Panc1 (cell line): Measurements from ENCODE around the gene MAN1A1. TPM values are rescaled to one million over a fixed set of nuclear protein-coding genes. Genes with fewer than 3 reads are reported as not detected.

ENCODE experiments used
- ATAC-seq: fragments of 200-7000 bp; cut with Tn5 transposase; 2 replicates; pipeline ENCODE4 v1.9.1; 2020; ENCODE audit warnings: mild to moderate bottlenecking, moderate library complexity
- BruUV-seq: library from RNA; stranded (reverse); fragments of 400-500 nt; replicated peaks from 2 replicates; lab custom pipeline; 2021; lab: Mats Ljungman, UMichigan
- CTCF ChIA-PET: fragments of 300-600 bp; sonication (Branson Sonifier 250); formaldehyde crosslinking; loops from one replicate; lab custom pipeline; 2022; ENCODE audit warnings: antibody characterized with exemption; lab: Charles Lee
- POLR2A ChIA-PET: fragments of 300-600 bp; sonication (Branson Sonifier 250); formaldehyde crosslinking; loops from one replicate; lab custom pipeline; 2022; ENCODE audit warnings: antibody characterized with exemption; lab: Charles Lee
- DNase-seq: peaks from one replicate; pipeline ENCODE4 v3.0.0-alpha.2; 2010; ENCODE audit warnings: low read depth, low spot score
- H3K27ac ChIP-seq: 2 replicates; pipeline ENCODE4 v1.5.1; 2011; ENCODE audit warnings: mild to moderate bottlenecking, low read length, inconsistent platforms
- H3K27me3 ChIP-seq: fragments of 200-500 bp; sonication (Bioruptor generic); 2 replicates; pipeline ENCODE4 v1.6.0; 2014; ENCODE audit warnings: low read length, inconsistent platforms; ENCODE audit not compliant: control insufficient read depth, insufficient read depth
- H3K36me3 ChIP-seq: fragments of 200-500 bp; sonication (Bioruptor generic); 2 replicates; pipeline ENCODE4 v1.5.1; 2014; ENCODE audit warnings: inconsistent platforms, mild to moderate bottlenecking, low read length, moderate library complexity; ENCODE audit not compliant: control insufficient read depth, insufficient read depth
- H3K4me1 ChIP-seq: 2 replicates; pipeline ENCODE4 v1.5.1; 2011; ENCODE audit warnings: inconsistent platforms, mild to moderate bottlenecking, low read length, moderate library complexity; ENCODE audit not compliant: control insufficient read depth, insufficient read depth
- H3K4me3 ChIP-seq, 2 experiments: 2 replicates each; pipeline ENCODE4 v1.5.1; 2011 to 2012; ENCODE audit warnings: low read depth in 2 of 2, low read length in 2 of 2, mild to moderate bottlenecking in 2 of 2, inconsistent platforms in 1 of 2, moderate library complexity in 1 of 2
- H3K9me3 ChIP-seq: fragments of 200-500 bp; sonication (Bioruptor generic); 2 replicates; pipeline ENCODE4 v1.5.1; 2014; ENCODE audit warnings: low read depth, mild to moderate bottlenecking, inconsistent platforms, low read length, moderate library complexity; ENCODE audit not compliant: control insufficient read depth, insufficient read depth
- POLR2AphosphoS5 ChIP-seq: IDR thresholded peaks from 2 replicates; pipeline ENCODE4 v1.6.1; 2012; ENCODE audit warnings: mild to moderate bottlenecking, low read depth, low read length, moderate library complexity
- SIN3A ChIP-seq: IDR thresholded peaks from 2 replicates; pipeline ENCODE4 v1.6.1; 2012; ENCODE audit warnings: low read depth, mild to moderate bottlenecking, low read length, moderate library complexity, borderline replicate concordance; ENCODE audit not compliant: insufficient read depth
- TCF7L2 ChIP-seq: IDR thresholded peaks from 2 replicates; pipeline ENCODE4 v1.6.1; 2011; ENCODE audit warnings: mild to moderate bottlenecking, low read depth, low read length, inconsistent platforms
- in situ Hi-C: cut with HindIII; loops from 2 replicates; pipeline ENCODE4 v1.10.0; 2016; ENCODE audit warnings: low sequenced_read_pairs, low pct_unique_long_range_greater_than_20kb
- intact Hi-C: fragments of 100-400 bp; cut with micrococcal nuclease; formaldehyde crosslinking; loops from one replicate; pipeline ENCODE4 v1.10.0; 2022; ENCODE audit not compliant: unreplicated experiment
- total RNA-seq: library from RNA; stranded (reverse); gene quantifications from one replicate; pipeline ENCODE4 v1.2.1, GENCODE V29; 2021; ENCODE audit not compliant: unreplicated experiment
- TF ChIP-seq, protein P1 (sequence below), 2 experiments: IDR thresholded peaks; 2 replicates each; pipeline ENCODE4 v1.6.1; 2011 to 2012; ENCODE audit warnings: low read depth in 2 of 2, control low read depth in 1 of 2, low read length in 1 of 2, mild to moderate bottlenecking in 1 of 2, moderate library complexity in 1 of 2; ENCODE audit not compliant: insufficient read depth in 1 of 2
- TF ChIP-seq, protein P2 (sequence below): fragments of 450-650 bp; IDR thresholded peaks from 2 replicates; pipeline ENCODE4 v1.5.1; 2017; ENCODE audit warnings: mild to moderate bottlenecking

Gene MAN1A1
- total RNA-seq, 1 experiment from 2014 or later: 3.2 TPM

DNA sequence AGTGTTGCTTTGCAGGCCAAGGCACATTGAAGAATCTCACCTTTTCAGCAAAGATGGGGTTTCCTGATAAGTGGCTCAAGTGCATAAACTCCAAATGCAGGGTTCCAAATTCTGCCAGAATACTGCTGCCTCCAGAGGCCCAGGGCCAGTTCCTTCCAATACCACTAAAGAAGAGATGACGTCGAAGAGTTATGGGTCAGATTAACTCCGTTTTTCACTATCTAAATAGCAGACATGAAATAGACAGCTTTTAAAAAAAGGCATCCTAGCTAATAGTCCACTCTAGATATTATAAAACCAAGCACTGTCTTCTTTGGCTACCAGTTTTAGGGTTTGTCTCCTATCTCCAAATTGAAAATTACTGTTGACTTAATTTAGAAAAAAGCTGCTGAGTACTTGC lies 144.8 kb downstream of the MAN1A1 start:
- CTCF ChIA-PET: interaction anchor here (0.6 kb wide), 1 partner anchor 779 kb away, joined by 5 read pairs; no protein-coding TSS in a partner anchor
- intact Hi-C loops (no loop called here), in situ Hi-C loops (no loop called here)
- no peak for ATAC-seq
- Histone ChIP-seq H3K36me3 (no peaks in the 10 kb centered on the region), H3K27me3 (no peaks in the 10 kb centered on the region), H3K4me1 (no peaks in the 10 kb centered on the region), H3K9me3 (no peaks in the 10 kb centered on the region), H3K27ac (no peak overlapping the region), H3K4me3 (no peak overlapping the region)
- BruUV-seq: no TSS peak
- TF ChIP-seq SIN3A: no peak
- TF ChIP-seq, protein P1, sequence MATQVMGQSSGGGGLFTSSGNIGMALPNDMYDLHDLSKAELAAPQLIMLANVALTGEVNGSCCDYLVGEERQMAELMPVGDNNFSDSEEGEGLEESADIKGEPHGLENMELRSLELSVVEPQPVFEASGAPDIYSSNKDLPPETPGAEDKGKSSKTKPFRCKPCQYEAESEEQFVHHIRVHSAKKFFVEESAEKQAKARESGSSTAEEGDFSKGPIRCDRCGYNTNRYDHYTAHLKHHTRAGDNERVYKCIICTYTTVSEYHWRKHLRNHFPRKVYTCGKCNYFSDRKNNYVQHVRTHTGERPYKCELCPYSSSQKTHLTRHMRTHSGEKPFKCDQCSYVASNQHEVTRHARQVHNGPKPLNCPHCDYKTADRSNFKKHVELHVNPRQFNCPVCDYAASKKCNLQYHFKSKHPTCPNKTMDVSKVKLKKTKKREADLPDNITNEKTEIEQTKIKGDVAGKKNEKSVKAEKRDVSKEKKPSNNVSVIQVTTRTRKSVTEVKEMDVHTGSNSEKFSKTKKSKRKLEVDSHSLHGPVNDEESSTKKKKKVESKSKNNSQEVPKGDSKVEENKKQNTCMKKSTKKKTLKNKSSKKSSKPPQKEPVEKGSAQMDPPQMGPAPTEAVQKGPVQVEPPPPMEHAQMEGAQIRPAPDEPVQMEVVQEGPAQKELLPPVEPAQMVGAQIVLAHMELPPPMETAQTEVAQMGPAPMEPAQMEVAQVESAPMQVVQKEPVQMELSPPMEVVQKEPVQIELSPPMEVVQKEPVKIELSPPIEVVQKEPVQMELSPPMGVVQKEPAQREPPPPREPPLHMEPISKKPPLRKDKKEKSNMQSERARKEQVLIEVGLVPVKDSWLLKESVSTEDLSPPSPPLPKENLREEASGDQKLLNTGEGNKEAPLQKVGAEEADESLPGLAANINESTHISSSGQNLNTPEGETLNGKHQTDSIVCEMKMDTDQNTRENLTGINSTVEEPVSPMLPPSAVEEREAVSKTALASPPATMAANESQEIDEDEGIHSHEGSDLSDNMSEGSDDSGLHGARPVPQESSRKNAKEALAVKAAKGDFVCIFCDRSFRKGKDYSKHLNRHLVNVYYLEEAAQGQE (IDR thresholded peaks at IDR 0.05; ENCODE audit: insufficient read depth in 1 of 2, low read depth in 2 of 2, low read length in 1 of 2): no peak
- TF ChIP-seq TCF7L2: no peak
- TF ChIP-seq POLR2AphosphoS5: no peak
- TF ChIP-seq, protein P2, sequence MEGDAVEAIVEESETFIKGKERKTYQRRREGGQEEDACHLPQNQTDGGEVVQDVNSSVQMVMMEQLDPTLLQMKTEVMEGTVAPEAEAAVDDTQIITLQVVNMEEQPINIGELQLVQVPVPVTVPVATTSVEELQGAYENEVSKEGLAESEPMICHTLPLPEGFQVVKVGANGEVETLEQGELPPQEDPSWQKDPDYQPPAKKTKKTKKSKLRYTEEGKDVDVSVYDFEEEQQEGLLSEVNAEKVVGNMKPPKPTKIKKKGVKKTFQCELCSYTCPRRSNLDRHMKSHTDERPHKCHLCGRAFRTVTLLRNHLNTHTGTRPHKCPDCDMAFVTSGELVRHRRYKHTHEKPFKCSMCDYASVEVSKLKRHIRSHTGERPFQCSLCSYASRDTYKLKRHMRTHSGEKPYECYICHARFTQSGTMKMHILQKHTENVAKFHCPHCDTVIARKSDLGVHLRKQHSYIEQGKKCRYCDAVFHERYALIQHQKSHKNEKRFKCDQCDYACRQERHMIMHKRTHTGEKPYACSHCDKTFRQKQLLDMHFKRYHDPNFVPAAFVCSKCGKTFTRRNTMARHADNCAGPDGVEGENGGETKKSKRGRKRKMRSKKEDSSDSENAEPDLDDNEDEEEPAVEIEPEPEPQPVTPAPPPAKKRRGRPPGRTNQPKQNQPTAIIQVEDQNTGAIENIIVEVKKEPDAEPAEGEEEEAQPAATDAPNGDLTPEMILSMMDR: no peak
- DNase-seq: no peak
- POLR2A ChIA-PET: no interaction called here

DNA sequence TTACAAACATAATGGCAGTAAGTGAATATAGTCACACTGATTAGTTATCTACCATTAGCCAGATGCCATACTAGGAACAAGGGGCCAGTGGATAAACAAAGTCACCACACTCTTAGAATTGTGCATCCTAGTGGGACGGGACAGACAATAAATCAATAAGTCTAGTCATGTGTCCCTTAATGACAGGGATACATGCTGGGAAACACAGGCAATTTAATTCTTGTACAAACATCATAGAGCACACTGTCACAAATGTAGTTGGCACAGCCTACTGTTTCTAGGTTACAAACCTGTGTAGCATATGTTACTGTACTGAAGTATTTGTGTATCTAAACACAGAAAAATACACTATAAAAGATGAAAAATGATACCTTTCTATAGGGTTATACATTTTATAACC lies 148.1 kb downstream of the MAN1A1 start:
- no peak overlapping the region for H3K27ac ChIP-seq
- in situ Hi-C loops: no loop called here
- ChIA-PET POLR2A (no interaction called here), CTCF (no interaction called here)
- no peak for ATAC-seq
- H3K36me3 ChIP-seq: no peaks in the 10 kb centered on the region
- no peaks in the 10 kb centered on the region for H3K27me3 ChIP-seq
- intact Hi-C loops: no loop called here
- no peaks in the 10 kb centered on the region for H3K4me1 ChIP-seq
- BruUV-seq: no TSS peak
- no peaks in the 10 kb centered on the region for H3K9me3 ChIP-seq
- DNase-seq: no peak
- H3K4me3 ChIP-seq: no peak overlapping the region
- TF ChIP-seq POLR2AphosphoS5: no peak
- TF ChIP-seq, protein P1 (IDR thresholded peaks at IDR 0.05; ENCODE audit: insufficient read depth in 1 of 2, low read depth in 2 of 2, low read length in 1 of 2): no peak
- TF ChIP-seq, protein P2: no peak
- TF ChIP-seq SIN3A: no peak
- no peak for TF ChIP-seq TCF7L2
